ENCODE data around the gene LRRC1. TPM values are rescaled to one million over a fixed set of nuclear protein-coding genes. Genes with fewer than 3 reads are reported as not detected.

LRRC1 gene
- total and polyA plus RNA-seq, 2 of the 8 experiments (the other 6 are each of a cell fraction or from before 2014, with no cell fraction given): 6.7 to 15.9 TPM

DNA sequence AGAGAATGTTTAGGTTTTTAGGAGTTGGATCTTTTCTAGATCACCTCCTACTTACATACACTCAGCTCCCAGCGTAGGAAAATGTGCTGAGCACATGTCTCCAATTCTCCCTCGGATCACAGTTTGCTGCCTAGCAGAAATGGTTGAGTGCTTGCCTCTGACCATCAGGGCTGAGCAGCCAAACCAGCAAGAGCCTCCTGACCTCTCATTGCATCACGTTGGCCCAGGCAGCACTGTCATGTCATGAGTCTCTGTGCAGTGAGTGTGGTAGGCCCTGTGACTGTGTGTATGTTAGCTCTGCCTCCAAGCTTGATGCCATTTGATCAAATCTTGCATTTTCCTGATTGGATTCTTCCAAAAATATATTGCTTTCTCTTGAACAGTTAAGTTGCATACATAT, 112.0 kb downstream of the LRRC1 start (continued):
- TF ChIP-seq, protein P1, sequence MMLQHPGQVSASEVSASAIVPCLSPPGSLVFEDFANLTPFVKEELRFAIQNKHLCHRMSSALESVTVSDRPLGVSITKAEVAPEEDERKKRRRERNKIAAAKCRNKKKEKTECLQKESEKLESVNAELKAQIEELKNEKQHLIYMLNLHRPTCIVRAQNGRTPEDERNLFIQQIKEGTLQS (IDR thresholded peaks at IDR 0.05; ENCODE audit: insufficient read depth, low read depth, low read length): no peak
- TF ChIP-seq GTF2F1 (IDR thresholded peaks at IDR 0.05; ENCODE audit: borderline replicate concordance, low read depth, low read length): no peak
- no peak for TF ChIP-seq TAF7 (optimal IDR thresholded peaks at IDR 0.05; ENCODE audit: borderline replicate concordance, low read depth, low read length)
- TF ChIP-seq TEAD4 (IDR thresholded peaks at IDR 0.05; ENCODE audit: low read depth, low read length): no peak
